ENCODE data around the gene TMEM129.

TMEM129 gene

DNA sequence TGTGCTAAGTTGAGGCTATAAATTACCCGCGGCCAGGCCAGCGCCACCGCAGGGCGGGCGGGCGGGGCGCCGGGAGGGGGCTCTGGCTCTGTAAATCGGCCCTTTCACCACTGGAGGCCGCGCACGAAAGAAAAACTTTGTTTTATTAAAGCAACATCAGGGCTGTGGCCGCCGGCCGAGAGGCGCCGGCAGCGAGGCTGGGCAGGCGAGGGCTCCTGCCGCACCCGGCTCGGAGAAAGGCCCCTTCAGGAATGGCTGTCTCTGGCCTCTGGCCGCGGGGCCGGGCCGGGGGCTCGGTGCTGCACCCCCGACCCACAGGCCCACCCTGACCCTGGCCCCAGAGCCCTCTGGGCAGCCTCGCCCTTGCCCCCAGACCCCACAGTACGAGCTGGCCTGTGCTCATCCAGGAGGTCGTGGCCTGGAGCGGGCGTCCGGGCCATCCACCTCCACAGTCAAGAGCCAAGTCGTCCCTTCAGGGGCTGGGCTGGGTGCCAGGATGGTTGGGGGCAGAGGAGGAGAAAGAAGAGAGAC, 42.5 kb upstream of the TMEM129 start:
- Histone ChIP-seq H3K4me1 (ENCODE audit: control insufficient read depth in 1 of 2, insufficient read depth in 1 of 2, low read depth in 1 of 2, low read length in 1 of 2) (no peaks in the 10 kb centered on the region), H3K9me3 (no peaks in the 10 kb centered on the region), H3K27me3 (peaks cover 70% of the 10 kb centered on the region), H3K36me3 (no peaks in the 10 kb centered on the region), H3K4me3 (ENCODE audit: low read depth in 1 of 2, low read length in 1 of 2) (no peak overlapping the region), H3K27ac (no peak overlapping the region)
- TF ChIP-seq, protein P1, sequence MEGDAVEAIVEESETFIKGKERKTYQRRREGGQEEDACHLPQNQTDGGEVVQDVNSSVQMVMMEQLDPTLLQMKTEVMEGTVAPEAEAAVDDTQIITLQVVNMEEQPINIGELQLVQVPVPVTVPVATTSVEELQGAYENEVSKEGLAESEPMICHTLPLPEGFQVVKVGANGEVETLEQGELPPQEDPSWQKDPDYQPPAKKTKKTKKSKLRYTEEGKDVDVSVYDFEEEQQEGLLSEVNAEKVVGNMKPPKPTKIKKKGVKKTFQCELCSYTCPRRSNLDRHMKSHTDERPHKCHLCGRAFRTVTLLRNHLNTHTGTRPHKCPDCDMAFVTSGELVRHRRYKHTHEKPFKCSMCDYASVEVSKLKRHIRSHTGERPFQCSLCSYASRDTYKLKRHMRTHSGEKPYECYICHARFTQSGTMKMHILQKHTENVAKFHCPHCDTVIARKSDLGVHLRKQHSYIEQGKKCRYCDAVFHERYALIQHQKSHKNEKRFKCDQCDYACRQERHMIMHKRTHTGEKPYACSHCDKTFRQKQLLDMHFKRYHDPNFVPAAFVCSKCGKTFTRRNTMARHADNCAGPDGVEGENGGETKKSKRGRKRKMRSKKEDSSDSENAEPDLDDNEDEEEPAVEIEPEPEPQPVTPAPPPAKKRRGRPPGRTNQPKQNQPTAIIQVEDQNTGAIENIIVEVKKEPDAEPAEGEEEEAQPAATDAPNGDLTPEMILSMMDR (IDR thresholded peaks at IDR 0.05), result no peak

DNA sequence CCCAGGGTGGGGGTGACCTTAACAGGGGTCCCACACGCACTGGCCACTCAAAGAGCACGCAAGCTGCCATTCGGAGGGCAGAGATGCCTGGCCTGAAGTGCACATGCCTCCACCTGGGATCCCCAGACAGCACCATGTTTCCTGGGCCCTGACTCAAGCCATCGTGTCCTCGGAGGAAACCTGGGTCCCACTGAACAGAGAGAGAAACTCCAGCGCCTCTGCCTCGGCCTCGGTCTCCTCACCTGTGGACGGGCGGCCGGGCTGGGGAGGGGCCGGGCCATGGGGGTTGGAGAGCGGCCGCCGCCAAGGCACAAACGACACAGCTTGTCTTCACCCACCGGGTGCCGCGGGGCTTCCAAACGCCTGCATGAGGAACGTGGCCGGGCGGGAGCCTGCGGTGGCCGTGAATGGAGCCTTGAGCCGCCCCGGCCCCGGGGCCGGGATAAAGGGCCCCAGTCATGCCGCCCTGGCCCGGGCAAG, 42.0 kb upstream of the TMEM129 start:
- Histone ChIP-seq H3K4me1 (ENCODE audit: control insufficient read depth in 1 of 2, insufficient read depth in 1 of 2, low read depth in 1 of 2, low read length in 1 of 2) (no peaks in the 10 kb centered on the region), H3K9me3 (no peaks in the 10 kb centered on the region), H3K27me3 (peaks cover 65% of the 10 kb centered on the region)

DNA sequence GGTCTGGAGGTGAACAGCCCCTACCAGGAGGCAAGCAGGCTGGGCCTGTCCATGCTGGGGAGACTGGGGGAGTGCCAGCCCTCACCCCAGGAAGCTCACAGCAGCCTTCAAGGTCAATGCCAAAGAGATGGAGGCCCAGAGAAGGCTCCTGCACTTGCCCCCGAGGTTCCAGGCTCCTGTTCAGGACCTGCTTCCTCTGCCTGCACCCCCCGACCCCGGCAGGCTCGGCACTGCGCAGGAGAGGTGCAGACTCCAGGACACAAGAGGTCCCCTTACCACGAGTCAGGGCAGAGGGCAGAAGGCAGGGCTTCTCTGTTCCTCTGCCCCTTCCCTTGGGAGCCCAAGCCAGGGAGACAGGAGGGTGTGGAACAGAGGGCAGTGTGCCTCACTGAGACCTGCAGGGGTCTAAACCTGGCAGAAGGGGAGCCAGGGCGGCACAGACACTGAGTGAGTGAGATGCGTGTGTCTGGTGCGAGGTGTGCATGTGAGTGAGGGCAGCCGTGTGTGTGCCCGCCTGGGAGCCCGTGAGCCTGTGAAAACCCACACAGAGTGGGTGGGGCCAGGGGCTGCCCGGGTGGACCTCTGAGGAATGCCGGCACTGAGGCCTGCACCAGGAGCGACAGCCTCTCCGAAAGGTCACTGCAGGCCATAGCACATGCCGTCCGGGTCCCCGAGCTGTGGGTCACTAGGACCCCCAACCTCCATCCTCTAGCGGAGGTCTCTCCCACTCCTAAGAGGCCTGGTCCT, 41.3 kb upstream of the TMEM129 start:
- no peaks in the 10 kb centered on the region for H3K4me1 ChIP-seq (ENCODE audit: control insufficient read depth in 1 of 2, insufficient read depth in 1 of 2, low read depth in 1 of 2, low read length in 1 of 2)
- no peaks in the 10 kb centered on the region for H3K36me3 ChIP-seq
- H3K4me3 ChIP-seq (ENCODE audit: low read depth in 1 of 2, low read length in 1 of 2), result no peak overlapping the region
- no peaks in the 10 kb centered on the region for H3K9me3 ChIP-seq
- peaks cover 59% of the 10 kb centered on the region for H3K27me3 ChIP-seq
- TF ChIP-seq, protein P1 (IDR thresholded peaks at IDR 0.05), result no peak
- no peak overlapping the region for H3K27ac ChIP-seq

More for the DNA sequence above, 42.0 kb upstream of the TMEM129 start:
- Histone ChIP-seq H3K36me3 (no peaks in the 10 kb centered on the region), H3K4me3 (ENCODE audit: low read depth in 1 of 2, low read length in 1 of 2) (no peak overlapping the region), H3K27ac (no peak overlapping the region)
- TF ChIP-seq, protein P1 (IDR thresholded peaks at IDR 0.05), result no peak

DNA sequence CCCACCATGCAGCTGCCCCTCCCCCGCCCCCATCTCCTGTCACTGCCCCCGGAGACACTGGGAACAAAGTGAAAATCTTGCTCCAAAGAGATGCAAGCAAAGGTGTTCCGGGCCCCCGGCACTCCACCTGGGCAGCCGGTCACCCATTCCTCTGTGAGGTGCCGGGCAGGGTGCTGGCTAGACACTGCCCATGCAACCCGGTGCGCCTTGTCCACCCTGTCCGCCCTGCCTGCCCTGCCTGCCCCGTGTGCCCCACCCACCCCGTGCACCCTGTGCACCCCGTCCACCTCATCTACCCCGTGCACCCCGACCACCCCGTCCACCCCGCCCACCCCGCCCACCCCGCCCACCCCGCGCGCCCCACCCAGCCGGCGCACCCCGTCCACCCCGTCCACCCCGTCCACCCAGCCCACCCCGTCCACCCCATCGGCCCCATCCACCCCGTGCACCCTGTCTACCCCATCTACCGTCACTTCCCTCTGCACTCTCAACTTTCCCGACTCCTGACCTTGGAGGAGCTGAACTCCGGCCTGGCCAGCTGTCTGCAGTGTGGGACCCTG, 40.1 kb upstream of the TMEM129 start:
- Histone ChIP-seq H3K9me3 (no peaks in the 10 kb centered on the region), H3K4me3 (ENCODE audit: low read depth in 1 of 2, low read length in 1 of 2) (no peak overlapping the region), H3K4me1 (ENCODE audit: control insufficient read depth in 1 of 2, insufficient read depth in 1 of 2, low read depth in 1 of 2, low read length in 1 of 2) (no peaks in the 10 kb centered on the region), H3K36me3 (no peaks in the 10 kb centered on the region), H3K27ac (no peak overlapping the region), H3K27me3 (peaks cover 46% of the 10 kb centered on the region)
- TF ChIP-seq, protein P1 (IDR thresholded peaks at IDR 0.05), result no peak

DNA sequence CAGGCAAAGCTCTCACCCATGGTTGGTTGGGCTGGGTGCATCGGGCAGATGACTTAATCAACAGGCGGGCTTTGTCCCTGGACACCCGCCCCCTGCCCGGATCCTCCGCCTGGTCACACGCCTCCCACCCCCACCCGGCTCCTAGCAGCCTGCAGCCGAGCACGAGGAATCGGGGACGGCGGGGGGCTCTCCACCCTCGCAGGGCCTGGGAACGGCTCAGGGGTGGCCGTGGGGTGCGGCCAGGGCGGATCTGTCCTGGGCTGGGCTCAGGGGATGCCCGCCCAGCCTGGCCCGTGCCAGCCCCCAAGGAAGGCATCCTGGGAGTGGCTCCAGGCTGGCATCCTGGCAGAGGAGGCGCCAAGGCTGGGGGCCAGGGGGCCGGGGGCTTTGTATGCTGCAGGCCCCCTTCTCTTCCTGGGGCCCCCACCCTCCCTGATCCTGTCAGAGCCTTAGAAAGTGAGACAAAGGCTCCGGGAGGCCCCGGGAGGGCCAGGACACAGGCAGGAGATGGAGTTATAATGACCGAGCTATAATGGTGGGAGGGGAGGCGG, 39.5 kb upstream of the TMEM129 start:
- Histone ChIP-seq H3K27me3 (peaks cover 40% of the 10 kb centered on the region), H3K4me3 (ENCODE audit: low read depth in 1 of 2, low read length in 1 of 2) (no peak overlapping the region), H3K4me1 (ENCODE audit: control insufficient read depth in 1 of 2, insufficient read depth in 1 of 2, low read depth in 1 of 2, low read length in 1 of 2) (no peaks in the 10 kb centered on the region), H3K27ac (no peak overlapping the region), H3K36me3 (no peaks in the 10 kb centered on the region), H3K9me3 (no peaks in the 10 kb centered on the region)
- TF ChIP-seq, protein P1 (IDR thresholded peaks at IDR 0.05), result no peak

All from neutrophil (primary cell).